ENCODE measurements around the gene PRKD3.

Gene PRKD3

DNA sequence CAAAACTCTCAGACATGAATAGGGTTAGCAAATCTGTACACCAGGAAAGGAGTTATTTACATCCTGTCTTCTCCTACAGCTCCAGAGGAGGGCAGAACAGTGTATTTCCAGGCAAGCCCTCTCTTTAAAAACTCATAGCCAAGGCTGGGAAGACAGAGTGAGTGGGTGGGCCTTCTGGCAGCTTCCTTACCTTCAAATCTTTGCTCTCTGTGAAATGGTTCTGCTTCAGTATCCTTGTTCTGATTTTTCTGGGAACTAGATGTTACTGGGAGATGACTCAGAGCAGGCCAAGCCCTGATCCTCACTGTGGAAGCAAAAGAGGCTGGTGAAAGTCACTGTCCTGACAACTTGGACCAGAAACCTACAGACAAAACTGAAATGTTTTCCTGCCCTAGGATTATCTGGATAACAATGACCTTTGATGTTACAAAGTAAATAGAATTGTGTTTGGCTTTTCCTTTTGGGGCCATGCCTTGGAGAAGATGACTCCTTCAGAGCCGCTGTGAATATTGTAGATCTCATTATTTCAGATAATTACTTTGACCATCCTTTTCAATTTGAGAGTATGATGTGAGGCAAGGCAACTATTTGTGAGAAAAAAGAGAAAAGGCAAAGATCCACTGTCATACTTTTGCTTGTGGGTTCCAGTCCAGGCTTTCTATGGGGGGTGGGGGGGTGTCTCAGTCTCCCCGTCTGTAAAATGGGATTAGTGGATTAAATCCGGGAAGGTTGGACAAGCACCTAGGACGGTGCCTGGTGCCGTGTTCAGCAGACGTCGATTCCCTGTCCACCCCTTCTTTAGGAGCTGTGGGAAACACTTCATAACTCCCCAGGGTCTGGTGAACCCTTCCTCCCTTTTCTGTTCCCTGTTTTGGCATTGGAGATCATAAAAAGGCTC, 19.2 kb upstream of the PRKD3 start:
- FAIRE-seq = no peak
- DNase-seq (ENCODE audit: insufficient read length, low spot score) = no peak

DNA sequence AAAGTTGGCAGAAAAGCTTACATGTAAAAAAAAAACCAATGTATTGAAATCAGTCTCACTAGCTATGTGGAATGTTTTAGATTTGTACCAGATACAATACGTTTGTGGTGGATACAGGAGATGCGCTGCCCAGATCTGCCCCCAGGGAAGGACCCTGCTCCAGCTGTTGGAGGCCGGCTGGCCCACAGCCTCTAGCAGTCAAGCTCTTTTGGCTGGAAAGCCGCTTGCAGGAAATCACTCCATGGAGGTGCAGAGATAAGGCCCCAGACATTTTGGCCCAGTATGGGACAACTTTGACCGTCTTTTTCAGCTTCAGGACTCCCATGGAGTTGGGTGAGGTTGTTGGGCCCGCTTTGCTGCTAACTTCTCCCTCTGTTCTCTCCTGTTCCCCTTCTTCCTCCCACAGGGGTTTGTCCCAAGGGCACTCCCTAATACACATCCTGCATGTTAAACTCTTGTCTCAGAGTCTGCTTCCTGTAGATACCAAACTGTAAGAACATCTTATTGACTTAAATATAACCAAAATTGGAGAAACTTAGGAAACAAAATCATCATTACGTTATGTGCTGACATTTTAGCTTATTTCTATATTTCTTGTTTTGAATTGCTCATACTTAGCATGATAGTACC, 18.1 kb upstream of the PRKD3 start:
- no peak for DNase-seq (ENCODE audit: insufficient read length, low spot score)
- FAIRE-seq = no peak

DNA sequence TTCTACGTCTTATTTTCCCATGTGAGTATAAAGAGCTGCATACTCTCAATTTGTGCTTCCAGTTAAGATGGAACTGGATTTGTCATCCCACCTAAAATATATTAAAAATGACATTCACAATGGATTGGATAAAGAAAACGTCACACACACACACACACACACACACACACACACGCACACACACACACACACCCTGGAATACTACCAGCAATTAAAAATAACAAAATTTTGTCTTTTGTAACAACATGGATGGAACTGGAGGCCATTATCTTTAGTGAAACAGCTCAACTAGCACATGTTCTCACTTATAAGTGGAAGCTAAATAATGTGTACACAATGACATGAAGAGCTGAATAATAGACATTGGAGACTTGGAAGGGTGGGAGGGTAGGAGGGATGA, 16.0 kb upstream of the PRKD3 start:
- no peak for FAIRE-seq
- no peak for DNase-seq (ENCODE audit: insufficient read length, low spot score)

DNA sequence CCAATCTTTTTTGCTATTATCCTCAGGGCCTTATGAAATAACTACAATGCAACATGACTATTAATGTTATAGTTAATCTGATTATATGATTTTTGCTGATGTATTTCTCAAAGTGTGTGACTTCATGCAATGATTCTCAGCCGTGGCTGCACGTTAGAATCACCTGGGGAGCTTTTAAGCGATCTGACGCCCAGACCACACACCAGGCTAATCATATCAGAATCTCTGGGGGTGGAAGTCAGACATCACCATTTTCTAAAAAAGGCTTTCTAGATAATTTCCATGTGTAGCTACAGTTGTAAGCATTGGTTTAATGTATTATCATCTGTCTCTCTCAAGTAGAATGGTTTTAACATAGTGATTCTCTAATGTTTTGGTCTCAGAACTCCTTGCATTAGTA, 14.3 kb upstream of the PRKD3 start:
- no peak for DNase-seq (ENCODE audit: insufficient read length, low spot score)
- no peak for FAIRE-seq

DNA sequence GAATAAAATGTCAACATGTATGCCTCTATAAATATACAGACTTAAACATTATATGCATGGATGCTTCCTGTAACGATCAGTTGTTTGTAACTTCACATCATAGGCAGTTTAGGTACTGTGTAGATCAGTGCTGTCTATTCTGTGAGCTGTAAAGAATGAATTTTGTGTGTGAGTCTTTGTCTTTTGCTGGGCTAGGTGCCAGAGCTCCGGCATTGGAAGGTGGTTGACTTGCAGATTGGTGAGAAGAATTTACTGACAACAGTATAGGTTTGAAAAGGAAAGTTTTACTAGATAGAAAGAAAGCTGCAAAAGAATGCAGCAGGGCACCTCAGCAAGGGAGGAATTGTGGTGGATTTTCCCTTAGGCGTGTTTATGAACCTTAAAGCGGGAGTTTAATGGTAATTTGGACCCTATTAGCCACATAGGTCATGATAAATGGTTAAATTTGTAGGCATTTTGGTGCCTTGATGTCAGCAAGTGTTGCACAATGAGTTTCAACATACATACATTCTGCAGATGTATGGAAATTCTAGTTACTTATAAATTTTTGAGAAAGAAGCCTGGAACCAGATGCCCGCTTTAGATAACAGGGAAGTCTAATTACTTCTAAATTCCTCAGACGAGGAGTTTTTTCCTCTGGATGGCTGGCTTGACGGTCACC, 13.1 kb upstream of the PRKD3 start:
- no peak for FAIRE-seq
- no peak for DNase-seq (ENCODE audit: insufficient read length, low spot score)

DNA sequence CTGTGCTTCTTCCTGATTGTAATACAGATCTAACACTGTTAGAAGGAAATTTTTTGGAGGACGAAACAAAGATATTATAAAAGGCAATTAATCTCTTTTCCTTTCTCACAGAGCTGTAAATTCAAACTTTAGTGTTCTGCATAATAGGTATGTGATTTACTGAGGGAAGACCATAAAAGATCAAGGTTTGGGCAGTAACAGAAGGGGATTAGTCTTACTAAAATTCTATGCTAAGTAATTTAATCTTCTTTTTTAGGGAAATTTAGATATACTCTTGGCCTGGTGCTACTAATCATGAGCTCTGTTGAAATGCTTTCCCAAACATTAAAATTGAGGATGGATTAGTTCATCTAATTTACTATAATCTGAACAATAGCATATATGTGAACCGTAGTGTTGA, 11.0 kb upstream of the PRKD3 start:
- DNase-seq (ENCODE audit: insufficient read length, low spot score) (no peak), FAIRE-seq (no peak)

DNA sequence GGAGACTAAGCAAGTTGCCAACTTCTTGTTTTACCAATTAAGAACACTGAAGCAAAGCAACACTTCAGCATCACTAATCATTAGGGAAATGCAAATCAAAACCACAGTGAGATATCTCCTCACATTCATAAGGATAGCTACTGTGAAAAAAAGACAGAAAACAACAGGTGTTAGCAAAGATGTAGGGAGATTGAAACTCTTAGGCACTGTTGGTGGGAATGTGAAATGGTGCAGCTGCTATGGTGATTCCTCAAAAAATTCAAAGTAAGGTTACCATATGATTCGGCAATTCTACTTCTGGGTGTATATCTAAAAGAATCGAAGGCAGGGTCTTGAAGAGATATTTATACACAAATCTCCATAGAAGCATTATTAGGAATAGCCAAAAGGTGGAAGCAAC, 8.6 kb upstream of the PRKD3 start:
- FAIRE-seq = peak; percentile 82
- no peak for DNase-seq (ENCODE audit: insufficient read length, low spot score)

DNA sequence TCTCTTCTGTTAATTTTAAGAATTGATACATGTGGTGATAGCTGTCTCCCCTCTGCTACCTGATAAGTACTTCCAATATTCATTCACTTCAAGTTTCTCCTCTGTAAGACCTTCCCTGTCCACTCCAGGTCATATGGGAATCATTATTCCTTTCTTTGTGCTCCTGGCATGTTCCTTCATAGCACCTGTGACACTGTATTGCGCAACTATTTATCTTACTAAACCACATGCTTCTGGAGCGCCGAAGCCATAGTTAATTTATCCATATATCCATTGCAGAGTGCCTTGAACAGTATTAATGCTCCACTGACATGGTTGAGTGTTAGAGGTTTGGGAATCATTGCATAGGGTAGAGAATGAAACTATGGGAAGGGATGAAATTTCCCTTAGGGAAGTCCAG, 7.9 kb upstream of the PRKD3 start:
- DNase-seq (ENCODE audit: insufficient read length, low spot score) (no peak), FAIRE-seq (no peak)

DNA sequence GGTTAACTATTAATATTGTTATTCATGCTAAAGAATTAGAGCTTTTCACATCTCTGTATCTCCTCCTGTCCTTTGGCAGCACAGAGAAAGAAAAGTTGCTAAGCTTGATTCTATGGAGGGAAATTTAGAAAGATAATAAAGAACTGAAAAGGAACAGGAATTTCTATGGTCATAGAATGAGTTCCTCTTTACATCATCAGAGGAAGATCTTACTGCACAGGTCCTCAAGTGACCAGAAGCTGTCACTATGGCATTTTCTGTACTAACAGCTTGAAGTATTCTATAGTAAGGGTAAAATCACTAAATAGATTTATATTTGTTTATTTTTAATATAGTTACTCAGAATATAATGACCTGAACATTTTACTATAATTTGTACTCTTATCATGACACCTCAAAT, 6.0 kb upstream of the PRKD3 start:
- DNase-seq (ENCODE audit: insufficient read length, low spot score) (no peak), FAIRE-seq (no peak)

DNA sequence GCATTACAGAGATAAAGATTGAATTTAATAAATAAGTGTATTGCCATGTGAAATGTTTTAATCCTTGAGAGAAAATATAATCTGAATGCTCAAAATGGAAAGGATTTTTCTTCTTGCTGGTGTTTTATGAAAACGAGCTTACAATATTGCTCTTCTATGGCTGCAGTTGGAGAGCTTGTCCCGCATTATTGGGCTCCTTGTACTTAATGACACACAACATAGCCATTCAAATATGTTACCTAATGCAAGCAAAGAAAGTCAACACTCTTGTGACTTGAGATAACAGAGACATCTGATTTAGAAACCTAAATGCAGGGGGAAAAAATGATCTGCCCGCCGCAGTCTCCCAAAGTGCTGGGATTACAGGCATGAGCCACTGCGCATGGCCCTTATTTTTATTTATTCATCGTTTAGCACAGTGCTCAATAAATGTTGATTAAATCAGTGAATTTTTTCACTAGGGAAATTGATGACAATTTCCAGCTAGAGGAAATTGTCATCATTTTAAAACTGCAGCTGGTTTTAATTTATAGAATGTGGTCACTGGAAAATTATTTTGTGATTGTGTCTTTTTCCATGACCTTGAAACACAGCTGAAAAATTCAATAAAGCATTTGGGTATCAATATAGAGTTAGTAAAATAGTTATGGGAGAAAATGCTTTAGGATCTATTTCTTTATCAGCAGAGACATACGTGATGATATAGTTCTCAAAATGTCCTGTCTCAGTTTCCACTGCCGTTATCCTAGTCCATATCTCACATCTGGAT, 2.4 kb upstream of the PRKD3 start:
- FAIRE-seq (no peak), DNase-seq (ENCODE audit: insufficient read length, low spot score) (no peak)

DNA sequence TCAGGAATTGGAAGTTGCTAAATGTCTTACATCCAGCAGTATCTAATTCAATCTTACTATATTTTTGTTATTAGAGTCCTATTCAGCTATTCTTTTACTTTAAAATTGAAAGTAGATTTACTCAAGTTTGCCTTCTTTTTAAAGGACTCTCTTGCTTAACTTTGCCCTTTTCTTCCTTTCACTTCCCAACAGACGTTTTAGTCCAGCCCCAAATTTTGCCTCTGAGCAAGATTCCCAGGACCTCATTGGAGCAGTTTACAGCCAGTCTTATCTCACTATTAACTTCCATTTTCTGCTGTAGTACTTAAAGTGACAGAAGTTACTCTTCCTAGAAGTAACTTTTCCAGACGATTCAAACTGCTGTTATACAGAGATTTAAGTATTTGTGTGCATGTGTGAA, 1.7 kb upstream of the PRKD3 start:
- FAIRE-seq = no peak
- DNase-seq (ENCODE audit: insufficient read length, low spot score) = no peak

DNA sequence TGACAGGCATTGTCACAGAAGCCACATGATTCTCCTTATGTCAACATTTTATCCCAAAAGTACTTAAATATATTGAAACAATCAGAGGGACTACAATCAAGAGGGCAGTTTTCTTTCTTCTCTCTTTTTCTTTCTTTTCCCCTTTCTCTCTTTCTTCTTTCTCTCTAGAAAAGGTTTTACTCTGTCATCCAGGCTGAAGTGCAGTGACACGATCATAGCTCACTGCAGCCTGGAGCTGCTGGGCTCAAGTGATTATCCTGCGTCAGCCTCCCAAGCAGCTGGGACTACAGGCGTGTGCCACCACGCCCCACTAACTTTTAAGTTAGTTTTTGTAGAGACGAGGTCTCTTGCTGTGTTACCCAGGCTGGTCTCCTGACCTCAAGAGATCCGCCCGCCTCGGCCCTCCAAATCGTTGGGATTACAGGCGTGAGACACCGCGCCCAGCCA, 1.0 kb upstream of the PRKD3 start:
- no peak for FAIRE-seq
- DNase-seq (ENCODE audit: insufficient read length, low spot score) = no peak

DNA sequence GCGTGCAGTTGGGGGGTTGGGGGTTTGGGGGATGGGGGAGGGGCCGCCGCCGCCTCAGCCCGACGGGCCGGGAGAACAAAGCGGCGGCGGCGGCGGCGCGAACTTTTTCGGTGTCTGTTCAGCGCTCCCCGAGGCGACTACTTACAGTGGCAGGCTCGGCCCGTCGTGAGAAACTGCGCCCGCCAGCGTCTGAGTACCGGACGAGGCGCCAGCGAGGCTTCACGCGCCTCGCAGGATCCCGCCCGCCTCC, 172 bp downstream of the PRKD3 start:
- DNase-seq (ENCODE audit: insufficient read length, low spot score) = no peak
- FAIRE-seq = no peak

DNA sequence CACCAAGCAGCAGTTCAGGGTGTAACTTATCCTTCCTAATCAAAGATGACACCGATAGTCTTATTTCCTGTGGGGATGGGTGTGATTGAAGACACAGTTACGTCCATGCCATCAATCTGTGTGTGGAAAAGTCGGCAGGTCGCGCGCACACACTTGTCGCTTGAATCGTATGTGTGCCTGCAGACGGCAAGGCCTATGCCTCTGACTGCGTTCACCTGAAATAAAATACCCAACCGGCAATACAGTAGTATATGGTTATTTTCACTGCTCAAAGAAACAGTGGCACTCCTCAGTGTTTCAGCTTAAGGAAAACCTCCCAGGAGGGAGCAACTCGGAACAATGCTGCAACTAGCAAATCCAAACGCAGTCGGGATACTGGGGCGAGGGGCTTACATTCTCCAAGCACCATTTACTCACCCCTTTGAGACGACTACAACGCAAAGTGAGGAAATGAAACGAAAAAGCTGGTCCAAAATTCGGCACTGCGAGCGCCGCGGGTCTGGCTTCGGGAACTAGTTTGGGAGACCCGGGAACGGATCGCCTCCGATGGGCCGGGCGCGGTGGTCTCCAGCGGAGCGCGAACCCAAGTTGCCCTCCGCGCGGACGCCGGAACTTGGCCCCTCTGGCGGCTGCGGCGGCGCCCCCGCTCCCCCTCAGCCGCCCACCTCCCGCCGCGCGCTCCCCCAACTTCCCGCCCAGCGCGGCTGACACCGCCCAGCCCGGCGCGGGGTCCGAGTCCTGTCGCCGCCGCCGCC, 675 bp downstream of the PRKD3 start:
- FAIRE-seq (peak; percentile 70), DNase-seq (ENCODE audit: insufficient read length, low spot score) (no peak)

DNA sequence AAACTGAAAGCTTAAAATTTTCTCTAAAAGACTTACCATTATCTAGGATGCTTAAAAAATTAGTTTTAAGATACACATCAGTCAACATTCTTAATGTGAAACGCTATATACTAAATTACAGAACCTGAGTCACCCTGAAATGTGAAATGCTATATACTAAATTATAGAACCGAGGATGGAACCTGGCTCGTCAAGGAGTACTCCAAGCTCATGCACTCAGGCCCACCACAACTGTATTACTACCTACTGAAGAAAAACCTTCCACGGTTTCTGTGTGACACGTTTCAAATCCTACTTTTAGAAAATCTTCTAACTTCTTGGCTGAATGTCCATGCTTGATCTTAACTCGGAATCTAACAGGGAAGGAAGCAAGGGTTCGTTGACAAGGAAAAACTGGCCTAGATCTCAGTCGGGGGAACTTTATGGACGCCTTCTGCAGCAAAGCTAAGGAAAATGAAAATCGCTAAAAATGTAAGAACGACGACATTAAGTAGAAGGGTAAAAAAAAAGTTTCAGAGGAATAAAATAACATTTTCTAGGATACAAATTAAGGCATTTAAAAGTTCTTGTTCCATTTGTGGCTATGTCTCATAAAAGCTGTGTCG, 1.4 kb downstream of the PRKD3 start:
- DNase-seq (ENCODE audit: insufficient read length, low spot score) (no peak), FAIRE-seq (peak; percentile 31)

DNA sequence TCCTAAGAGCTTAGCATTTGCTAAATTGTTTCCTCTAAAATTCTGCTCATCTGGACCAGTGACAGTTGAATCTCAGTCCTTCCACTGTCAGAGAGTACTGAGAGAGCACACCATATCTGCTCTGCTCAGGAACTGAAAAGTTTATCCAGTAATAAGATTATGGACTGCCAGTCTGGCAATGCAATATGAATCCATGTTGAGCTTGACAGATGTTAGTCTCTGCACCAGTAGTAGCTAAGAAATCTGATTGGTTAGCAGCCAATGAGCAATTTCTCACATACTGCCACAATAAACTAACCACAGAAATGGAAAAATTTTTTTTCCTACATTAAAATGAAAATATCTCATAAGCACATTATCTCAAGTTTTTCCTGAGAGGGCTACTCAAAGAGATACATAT, 2.3 kb downstream of the PRKD3 start:
- FAIRE-seq (no peak), DNase-seq (ENCODE audit: insufficient read length, low spot score) (no peak)

DNA sequence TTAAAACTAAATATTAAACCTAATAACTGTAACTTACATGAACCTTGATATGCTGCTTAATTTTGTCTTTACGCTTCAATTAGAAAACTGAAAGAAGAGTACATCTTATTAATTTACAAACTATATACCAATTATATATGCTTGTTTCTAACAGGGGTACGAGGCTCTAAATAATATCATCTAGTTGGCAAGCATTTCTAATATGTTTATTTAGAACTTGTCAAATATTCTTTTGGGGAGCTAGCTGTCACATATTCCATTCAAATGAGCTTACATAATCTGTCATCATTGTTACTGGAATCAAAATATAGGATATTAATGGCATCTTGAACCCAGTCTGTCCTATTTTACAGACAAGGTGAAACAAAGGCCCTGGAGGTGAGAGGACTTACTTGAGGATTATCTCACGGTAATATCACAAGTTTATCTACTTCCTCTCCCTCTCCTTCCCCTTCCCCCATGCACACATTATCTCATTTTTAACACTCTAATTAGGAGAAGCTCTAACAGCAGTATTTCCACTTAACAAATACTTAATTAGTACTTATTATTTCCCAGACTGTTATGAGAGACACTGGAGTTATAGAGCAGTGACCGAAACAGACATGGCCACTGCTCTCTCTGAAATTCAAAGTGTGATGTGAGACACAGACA, 3.5 kb downstream of the PRKD3 start:
- no peak for DNase-seq (ENCODE audit: insufficient read length, low spot score)

DNA sequence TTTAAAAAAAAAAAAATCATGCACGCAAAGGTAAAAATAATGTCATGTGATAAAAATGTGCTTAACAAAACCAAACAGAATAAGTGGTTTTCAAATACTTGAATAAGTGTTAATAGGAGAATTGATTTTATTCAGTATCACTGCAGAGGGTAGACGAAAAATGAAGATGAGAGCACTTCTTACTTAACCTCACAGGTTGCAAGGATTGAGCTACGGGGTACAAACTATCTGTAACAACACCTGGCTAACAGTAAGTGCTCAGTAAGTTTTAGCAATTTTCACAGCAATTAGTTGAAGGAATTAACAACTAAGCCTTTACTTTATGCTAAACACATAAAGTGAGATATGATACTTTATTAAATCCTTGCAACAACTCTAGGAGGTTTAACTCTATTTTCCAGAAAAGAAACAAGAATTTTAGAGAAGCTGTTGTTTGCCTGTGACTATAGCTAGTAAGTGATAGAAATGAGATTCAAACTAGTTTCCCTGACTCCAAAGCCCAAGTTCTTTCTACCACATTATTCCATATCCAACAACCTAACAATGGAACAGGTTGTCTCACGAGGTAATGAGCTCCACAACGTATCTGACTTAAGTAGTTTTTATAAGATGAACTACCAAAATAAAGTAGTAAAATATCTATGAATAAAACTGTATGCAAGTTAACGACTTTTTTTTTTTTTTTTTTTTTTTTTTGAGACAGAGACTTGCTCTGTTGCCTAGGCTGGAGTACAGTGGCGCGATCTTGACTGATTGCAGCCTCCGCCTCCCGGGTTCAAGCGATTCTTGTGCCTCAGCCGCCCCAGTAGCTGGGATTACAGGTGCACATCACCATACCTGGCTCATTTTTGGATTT, 4.7 kb downstream of the PRKD3 start:
- FAIRE-seq = no peak
- no peak for DNase-seq (ENCODE audit: insufficient read length, low spot score)

More for the DNA sequence above, 3.5 kb downstream of the PRKD3 start:
- FAIRE-seq = no peak

DNA sequence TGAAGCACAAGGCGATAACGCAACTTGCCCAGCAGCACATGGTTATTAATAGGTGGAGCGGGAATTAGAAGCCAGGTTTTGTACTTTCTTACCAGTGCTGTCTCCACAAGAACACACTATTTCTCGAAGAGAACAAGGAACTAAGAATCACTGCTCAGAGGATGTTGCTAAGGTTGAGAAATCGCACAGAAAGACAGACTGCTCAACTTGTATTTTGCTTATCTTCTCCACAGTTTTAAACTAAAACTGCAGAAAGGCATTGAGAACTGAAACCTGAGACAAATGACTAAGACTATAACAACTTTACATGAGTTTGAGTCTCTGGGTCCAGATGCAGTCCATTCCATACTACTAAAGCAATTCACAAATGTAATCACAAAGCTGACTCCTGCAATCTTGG, 6.2 kb downstream of the PRKD3 start:
- DNase-seq (ENCODE audit: insufficient read length, low spot score) (peak; percentile 10), FAIRE-seq (peak; percentile 91)

All from GM19239 (cell line).